Fibroblast of upper back skin (primary cell): ENCODE data around the gene DYNLT3.

Source experiments
- DNase-seq: peaks from one replicate; pipeline ENCODE4 v3.0.0-alpha.2; 2013

DYNLT3 gene

DNA sequence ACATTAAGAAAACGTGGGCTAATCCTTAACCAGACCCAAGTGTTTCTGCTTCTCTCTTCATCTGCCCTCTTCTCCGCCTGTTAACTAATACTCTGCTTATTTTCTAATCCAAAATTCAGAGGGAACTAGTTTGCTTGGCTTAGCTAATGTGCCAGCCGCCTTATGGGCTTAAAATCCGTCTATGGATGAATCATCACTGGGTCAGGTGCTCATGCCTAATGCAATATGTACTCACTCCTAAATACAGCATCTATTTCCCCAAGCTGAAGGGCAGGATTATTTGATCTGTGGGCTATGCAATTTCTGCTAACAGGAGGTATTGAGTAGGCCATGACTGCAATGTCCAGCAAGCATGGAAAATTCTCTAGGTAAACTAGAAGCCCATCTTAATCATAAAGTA, 12.4 kb downstream of the DYNLT3 start:
- no peak for DNase-seq

DNA sequence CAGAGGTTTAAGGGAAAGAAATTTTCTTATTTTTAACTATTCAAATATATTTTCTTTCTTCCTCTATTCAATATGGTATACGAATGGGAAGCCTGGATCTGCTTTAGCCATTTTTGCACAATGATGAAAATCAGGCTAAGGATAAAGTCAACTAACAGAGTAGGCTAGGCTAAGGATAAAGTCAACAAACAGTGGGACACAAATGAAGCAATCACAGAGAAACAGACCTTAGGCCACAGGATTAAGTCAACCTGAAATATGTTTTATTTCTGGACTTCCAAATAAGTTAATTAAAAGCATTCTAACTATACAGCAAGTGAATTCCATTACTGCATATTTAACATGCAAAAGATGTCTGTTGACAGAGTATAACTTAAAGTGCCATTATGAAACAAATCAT, 17.0 kb downstream of the DYNLT3 start:
- no peak for DNase-seq

DNA sequence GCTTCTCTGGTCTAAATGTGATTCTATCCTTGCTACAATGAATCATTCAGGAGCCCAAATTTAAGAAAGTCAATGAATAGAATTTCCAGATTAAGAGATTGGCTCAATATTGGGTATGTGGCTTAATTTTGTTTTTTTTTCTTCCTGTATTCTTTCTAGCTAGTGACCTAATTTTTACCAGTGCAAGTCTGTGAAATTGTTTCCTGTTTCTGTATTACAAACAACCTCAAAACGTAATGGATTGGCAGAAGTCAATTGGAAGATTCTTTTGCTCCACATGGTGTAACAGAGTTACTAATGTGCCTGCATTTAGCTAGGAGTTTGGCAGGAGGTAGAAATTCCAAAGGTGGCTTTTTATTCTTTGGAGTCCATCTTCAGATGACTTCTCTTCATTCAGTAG, 17.6 kb downstream of the DYNLT3 start:
- no peak for DNase-seq

GRCh38 chrX:37825215-37825842, 22.0 kb downstream of the DYNLT3 start:
- peak; percentile 25 for DNase-seq

GRCh38 chrX:37824491-37825214, 22.7 kb downstream of the DYNLT3 start:
- DNase-seq = no peak

DNA sequence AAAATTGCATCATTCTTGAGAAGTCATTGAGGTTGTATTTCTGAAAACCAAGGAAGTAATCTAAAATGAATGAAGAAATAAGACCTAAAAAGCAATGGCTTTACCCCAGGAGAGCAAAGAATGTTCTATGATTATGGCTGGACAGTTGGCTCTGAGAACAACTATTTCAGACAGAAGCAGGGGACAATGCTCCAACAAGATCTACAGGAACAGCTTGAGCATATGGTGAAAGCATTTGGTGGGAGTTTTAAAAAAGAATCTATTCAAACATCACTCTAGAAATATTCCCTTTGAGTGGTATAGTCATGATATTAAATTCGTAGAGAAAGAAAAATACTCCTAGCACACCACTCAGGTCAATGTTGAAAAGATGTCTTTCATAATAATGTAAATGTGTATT, 26.7 kb downstream of the DYNLT3 start:
- no peak for DNase-seq

- no peak for DNase-seq
Observed at GRCh38 chrX:37818031-37818430, 29.3 kb downstream of the DYNLT3 start.

DNA sequence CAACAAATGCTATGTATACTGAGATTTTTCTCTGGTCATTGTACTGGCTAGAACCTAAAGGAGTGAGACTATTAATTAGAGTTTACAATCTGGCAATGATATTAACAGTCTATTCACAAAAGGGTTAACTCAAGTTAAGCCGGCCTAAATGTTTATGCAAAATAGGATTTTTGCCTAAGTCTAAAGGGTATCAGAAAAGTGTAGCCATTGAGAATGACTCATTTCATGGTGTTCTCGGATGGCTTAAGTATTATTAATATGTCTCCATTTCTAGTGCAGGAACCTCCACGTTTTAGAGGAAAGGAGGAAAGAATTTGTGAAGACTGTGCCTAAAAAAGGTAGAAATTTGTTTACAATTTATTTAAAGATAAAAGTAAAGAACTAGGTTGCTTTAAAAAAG, 29.8 kb downstream of the DYNLT3 start:
- no peak for DNase-seq

GRCh38 chrX:37817176-37817575, 30.2 kb downstream of the DYNLT3 start:
- no peak for DNase-seq

GRCh38 chrX:37816766-37817165, 30.6 kb downstream of the DYNLT3 start:
- no peak for DNase-seq

DNA sequence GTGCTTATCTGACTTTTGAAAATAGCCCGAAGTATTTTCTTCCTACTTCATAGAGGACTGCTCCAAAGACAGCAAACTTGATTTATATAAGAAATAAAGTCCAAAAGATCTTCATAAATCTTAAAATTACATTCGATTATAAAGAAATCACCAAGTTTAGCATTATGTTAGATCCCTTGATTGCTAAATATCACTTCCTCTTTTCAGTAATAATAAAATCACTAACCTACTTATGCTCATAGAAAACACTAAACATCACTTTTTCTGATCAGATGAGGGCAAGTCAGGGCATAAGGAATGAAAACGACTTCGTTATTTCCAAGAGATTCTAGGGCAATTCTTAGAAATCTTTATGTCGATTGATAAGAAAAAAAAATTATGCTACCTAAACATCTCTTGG, 32.0 kb downstream of the DYNLT3 start:
- DNase-seq = no peak

DNA sequence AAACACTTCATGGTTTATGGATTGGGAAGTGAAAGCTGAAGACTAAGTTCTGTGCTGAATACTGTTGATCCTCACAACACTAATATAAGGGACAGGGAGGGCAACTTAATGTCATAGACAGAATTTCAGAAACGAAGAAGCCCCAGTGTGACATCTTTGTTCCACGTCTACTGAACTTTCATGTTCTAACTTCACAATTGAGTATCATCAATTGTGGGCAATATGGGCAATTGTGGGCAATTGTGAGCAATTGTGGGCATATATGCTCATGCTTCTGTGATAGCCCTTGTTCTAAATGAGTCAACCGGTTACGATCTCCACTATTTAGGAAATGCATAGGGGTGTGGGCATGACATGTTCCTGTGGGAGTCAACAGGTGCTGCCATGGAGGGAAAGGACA, 33.8 kb downstream of the DYNLT3 start:
- DNase-seq = no peak

GRCh38 chrX:37812110-37812509, 35.3 kb downstream of the DYNLT3 start:
- DNase-seq = no peak

- no peak for DNase-seq
Observed at GRCh38 chrX:37809970-37810369, 37.4 kb downstream of the DYNLT3 start.

- DNase-seq = no peak
Observed at GRCh38 chrX:37803057-37803456, 44.3 kb downstream of the DYNLT3 start.

DNA sequence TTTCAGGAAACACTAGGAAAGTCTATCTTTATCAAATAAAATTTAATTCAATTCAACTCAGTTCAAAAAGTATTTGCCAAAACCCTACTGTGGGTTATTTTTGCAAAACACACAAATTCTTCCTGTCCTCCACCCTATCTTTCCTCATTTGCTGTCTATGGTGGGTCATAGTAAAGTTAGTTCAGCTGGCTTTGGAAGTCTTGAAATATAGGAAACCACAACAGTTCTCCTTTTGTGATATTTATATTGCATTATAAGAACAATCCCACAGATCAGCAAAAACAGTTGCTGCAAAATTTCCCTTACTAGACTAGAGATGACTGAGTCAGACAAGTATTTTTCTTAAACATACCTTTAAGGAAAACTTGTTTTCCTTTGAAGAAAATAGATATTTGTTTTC, 45.3 kb downstream of the DYNLT3 start:
- DNase-seq = no peak

- DNase-seq = no peak
Observed at GRCh38 chrX:37800717-37801116, 46.7 kb downstream of the DYNLT3 start.

- DNase-seq = no peak
Observed at GRCh38 chrX:37799936-37800335, 47.4 kb downstream of the DYNLT3 start.

GRCh38 chrX:37796805-37797204, 50.6 kb downstream of the DYNLT3 start:
- no peak for DNase-seq

GRCh38 chrX:37796310-37796709, 51.1 kb downstream of the DYNLT3 start:
- no peak for DNase-seq
